PFSK-1 (cell line): ENCODE data around the gene RGS6.

Experiments used
- FOXP2 ChIP-seq: optimal IDR thresholded peaks from 2 replicates; pipeline ENCODE3; 2011; ENCODE audit warnings: borderline replicate concordance, control low read depth, inconsistent platforms; ENCODE audit not compliant: insufficient read depth; ENCODE audit errors: extremely low read length, extremely low read depth
- POLR2AphosphoS5 ChIP-seq: IDR thresholded peaks from 2 replicates; pipeline ENCODE4 v1.6.1; 2012; ENCODE audit warnings: low read depth, mild to moderate bottlenecking, control low read depth, low read length, moderate library complexity
- SIN3A ChIP-seq: IDR thresholded peaks from 2 replicates; pipeline ENCODE4 v1.6.1; 2012; ENCODE audit warnings: mild to moderate bottlenecking, low read length, moderate library complexity, borderline replicate concordance; ENCODE audit not compliant: insufficient read depth
- TAF1 ChIP-seq: IDR thresholded peaks from 2 replicates; pipeline ENCODE4 v1.6.1; 2012; ENCODE audit warnings: low read length, control low read depth, borderline replicate concordance; ENCODE audit not compliant: insufficient read depth
- TF ChIP-seq, protein P1 (sequence below), 2 experiments: IDR thresholded peaks; 2 replicates each; pipeline versions ENCODE4 v1.6.1 to v1.8.0; 2011 to 2012; ENCODE audit warnings: low read depth in 2 of 2, low read length in 2 of 2, control low read depth in 1 of 2, inconsistent platforms in 1 of 2, mild to moderate bottlenecking in 1 of 2, moderate library complexity in 1 of 2; ENCODE audit not compliant: insufficient read depth in 1 of 2

The RGS6 gene

DNA sequence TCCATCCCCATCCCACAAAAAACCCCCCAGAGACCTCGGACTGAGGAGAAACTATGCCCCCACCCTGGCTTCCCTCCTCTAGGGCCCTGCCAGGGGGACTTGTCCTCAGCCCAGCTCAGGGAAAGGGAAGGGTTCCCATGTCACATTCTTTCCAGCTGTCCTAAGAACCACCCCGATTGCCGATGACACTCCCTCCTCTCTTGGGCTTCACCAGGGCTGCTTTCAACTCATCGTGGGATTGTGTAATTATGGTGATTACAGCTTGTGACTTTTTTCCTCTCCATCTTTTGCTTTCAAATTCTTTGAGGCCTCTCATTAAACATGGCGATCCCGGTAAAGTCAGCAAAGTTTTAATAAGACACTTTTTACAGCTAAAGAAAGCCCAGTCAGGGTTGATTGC is 617.6 kb downstream of the RGS6 start:
- TF ChIP-seq TAF1 (no peak), SIN3A (no peak), FOXP2 (no peak), POLR2AphosphoS5 (no peak)
- TF ChIP-seq, protein P1, sequence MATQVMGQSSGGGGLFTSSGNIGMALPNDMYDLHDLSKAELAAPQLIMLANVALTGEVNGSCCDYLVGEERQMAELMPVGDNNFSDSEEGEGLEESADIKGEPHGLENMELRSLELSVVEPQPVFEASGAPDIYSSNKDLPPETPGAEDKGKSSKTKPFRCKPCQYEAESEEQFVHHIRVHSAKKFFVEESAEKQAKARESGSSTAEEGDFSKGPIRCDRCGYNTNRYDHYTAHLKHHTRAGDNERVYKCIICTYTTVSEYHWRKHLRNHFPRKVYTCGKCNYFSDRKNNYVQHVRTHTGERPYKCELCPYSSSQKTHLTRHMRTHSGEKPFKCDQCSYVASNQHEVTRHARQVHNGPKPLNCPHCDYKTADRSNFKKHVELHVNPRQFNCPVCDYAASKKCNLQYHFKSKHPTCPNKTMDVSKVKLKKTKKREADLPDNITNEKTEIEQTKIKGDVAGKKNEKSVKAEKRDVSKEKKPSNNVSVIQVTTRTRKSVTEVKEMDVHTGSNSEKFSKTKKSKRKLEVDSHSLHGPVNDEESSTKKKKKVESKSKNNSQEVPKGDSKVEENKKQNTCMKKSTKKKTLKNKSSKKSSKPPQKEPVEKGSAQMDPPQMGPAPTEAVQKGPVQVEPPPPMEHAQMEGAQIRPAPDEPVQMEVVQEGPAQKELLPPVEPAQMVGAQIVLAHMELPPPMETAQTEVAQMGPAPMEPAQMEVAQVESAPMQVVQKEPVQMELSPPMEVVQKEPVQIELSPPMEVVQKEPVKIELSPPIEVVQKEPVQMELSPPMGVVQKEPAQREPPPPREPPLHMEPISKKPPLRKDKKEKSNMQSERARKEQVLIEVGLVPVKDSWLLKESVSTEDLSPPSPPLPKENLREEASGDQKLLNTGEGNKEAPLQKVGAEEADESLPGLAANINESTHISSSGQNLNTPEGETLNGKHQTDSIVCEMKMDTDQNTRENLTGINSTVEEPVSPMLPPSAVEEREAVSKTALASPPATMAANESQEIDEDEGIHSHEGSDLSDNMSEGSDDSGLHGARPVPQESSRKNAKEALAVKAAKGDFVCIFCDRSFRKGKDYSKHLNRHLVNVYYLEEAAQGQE (IDR thresholded peaks at IDR 0.05; ENCODE audit: insufficient read depth in 1 of 2, low read depth in 2 of 2, low read length in 2 of 2), result no peak

DNA sequence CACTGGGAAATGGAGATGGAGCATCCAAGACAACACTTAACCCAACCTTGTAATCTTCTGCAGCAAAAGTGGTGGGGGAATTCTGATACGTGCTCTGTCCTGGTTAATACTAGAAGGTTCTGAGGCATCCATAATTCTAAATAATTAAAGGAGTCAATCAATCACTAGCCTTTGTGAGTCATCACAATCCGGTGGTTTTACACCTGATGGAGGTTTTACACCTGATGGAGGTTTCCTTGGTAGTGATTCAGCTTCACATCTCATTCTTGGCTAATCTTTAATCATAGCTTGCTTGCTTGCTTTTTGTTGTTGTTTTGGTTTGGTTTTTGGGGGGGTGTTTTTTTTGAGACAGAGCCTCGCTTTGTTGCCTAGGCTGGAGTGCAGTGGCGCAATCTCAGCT is 618.3 kb downstream of the RGS6 start:
- TF ChIP-seq TAF1, result no peak
- no peak for TF ChIP-seq FOXP2
- no peak for TF ChIP-seq SIN3A
- no peak for TF ChIP-seq POLR2AphosphoS5
- TF ChIP-seq, protein P1 (IDR thresholded peaks at IDR 0.05; ENCODE audit: insufficient read depth in 1 of 2, low read depth in 2 of 2, low read length in 2 of 2), result no peak

DNA sequence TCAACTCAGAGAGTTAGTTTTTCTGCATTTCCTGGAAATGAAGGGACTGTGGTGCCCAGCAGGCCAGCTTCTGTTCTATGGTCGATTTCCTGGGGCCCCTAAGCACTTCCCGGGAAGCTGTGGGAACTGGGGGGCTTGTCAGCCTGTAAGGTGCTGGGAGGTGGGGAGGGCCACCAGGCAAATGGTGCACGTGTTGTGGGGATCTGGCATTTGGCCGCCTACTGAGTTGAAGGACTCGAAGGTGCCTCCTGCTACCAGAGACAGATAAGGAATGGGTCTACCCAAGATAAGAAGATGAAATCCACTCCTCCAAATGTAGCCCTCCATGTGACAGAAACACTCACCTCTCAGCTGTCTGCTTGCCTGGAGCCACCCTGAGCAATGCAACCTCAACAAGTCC is 620.0 kb downstream of the RGS6 start:
- no peak for TF ChIP-seq POLR2AphosphoS5

DNA sequence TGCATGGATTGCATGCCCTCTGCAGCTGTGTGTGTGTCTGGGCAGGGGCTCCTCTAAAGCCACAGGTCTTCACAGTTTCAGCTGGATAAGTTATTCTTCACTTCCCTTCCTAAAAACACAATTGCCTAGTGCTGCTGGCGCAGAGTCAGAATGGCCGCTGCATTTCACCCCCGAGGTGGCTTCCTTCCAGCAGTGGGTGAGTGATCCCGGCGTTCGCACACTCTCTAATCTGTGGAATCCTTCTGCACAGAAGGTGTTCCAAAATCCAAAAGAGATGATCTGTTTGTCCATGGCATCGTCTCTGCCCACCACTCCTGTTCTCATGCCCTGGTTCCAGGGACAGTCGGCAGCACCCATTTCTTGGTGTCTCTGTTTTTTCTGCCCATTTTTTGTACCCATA is 620.9 kb downstream of the RGS6 start:
- TF ChIP-seq, protein P1 (IDR thresholded peaks at IDR 0.05; ENCODE audit: insufficient read depth in 1 of 2, low read depth in 2 of 2, low read length in 2 of 2), result no peak
- TF ChIP-seq SIN3A (no peak), POLR2AphosphoS5 (no peak), TAF1 (no peak), FOXP2 (no peak)

DNA sequence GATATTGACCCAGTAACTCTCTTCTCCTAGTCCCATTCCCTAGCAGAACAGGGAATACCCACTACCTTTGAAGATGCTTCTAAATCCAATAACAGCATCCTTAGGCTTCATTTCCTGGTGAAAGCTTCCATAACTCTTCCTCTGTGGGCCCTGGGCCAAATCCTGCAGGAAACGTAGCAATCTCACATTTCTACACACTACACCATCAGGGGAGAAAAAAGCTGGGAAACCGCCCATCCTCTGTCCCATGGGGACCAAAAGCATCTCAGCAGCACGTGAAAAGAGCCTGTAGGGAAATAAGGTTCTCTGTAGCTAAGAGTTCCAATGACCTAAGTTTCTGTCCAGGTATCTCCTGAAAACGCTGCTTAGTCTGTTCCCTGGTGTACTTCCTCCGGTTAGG is 621.4 kb downstream of the RGS6 start:
- TF ChIP-seq POLR2AphosphoS5, result no peak
- no peak for TF ChIP-seq FOXP2
- TF ChIP-seq SIN3A, result no peak
- TF ChIP-seq, protein P1 (IDR thresholded peaks at IDR 0.05; ENCODE audit: insufficient read depth in 1 of 2, low read depth in 2 of 2, low read length in 2 of 2), result no peak
- no peak for TF ChIP-seq TAF1
